NCI-H1105 (cell line): ENCODE data around the gene KCNT1.

Experiments used
- DNase-seq: peaks from one replicate; lab custom pipeline; 2025; lab: John Stamatoyannopoulos, UW

The KCNT1 gene

DNA sequence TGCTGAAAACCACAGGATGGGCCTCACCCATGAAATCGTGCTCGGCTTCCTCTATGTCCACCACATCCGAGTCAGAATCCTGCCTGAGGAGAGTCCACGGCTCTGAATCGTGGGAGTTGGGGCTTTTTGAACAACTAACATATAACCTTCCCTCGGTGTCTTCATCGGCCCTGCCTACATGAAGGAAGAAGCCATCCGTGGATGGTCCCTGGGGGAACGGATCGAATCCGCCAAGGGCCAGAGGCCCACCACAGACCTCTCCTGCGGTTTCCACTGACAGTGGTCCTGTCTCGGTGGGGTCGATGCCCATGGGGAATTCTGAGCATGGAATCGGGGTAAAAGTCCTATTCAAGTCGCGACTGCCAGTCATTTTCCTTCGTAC, 120.4 kb downstream of the KCNT1 start:
- DNase-seq, result no peak

DNA sequence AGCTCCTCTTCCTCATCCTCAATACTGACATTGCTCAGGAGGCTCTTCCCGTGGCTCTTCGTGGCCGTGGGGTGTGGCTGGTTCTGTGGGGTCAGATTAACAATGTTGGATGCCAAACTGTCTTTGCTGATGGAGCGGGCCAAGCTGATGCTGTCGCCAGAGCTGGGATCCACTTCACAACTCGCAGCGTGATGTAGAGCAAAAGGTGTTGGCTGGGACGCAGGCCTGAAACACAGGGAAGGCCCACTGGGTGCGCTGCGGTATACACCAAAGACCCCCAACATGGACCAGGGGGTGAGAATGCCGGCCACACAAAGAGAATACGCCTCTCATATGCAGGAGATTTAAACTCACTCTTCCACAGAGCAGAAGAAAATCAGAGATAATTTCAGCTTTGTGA, 121.1 kb downstream of the KCNT1 start:
- no peak for DNase-seq

DNA sequence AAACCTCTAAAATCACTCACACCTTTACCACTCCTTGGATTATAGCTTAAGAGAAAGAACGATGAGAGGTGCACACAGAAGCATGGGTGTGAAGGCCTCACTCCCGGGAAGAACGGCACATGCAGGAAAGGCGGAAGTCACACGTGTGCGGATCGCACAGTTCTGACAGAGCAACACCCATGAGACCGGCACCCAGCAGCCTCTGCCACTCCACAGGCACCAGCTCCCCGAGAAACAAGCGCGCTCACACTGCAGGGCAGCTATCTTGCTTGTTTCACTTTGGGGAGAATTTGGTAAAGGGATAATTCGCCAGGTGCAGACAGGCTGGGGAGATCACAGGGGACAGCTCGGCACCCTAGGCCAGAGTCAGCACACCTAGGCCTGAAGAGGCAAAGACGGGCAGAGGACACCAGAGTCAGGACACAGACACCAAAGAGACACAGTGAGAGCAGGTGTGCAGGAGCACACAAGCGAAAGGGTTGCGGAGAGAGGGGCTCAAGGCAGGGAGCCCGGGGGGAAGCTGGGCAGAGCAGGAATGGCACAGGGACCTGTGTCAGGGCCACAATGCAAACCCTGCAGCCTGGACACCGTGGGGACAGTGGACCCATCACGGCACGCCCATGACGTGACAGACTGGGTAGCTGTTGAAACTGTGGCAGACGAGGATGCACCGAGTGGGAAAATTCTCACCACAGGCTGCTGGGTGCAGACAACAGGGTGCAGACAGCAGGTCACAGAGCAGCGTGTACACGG, 123.6 kb downstream of the KCNT1 start:
- DNase-seq, result no peak

DNA sequence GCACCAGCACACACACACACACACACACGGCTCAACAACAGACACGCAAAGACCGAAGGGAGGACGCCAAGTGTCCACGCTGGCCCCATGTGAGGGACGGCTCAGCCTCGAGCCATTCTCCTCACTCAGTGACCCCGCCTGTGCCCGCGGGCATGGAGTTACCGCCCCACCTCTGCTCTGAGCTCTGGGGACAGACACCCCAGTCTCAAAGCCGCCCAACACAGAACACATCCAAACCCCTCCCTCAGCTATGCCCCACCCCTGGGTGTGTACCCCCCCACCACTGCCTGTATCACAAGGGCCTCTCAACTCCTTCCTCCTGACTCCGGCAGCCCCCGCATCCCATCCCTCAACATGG, 124.2 kb downstream of the KCNT1 start:
- no peak for DNase-seq

DNA sequence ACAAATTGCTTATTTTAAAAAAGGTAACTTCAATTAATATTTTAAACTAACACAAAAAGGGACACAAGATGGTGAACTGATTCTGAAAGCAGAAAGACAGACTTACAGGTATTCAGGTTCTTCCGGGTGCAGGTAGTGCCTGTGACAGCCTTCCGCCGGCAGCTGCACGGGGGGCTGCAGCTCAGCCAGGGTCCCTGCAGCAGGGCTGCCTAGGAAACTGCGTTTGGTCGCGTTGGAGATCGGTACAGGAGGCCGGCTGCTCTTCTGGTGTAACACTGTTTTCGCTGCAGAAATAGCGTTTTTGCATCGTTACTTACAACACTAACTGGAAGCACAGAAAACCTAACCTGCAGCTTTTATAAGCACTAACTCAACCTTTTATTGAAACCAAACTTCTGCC, 125.3 kb downstream of the KCNT1 start:
- no peak for DNase-seq

DNA sequence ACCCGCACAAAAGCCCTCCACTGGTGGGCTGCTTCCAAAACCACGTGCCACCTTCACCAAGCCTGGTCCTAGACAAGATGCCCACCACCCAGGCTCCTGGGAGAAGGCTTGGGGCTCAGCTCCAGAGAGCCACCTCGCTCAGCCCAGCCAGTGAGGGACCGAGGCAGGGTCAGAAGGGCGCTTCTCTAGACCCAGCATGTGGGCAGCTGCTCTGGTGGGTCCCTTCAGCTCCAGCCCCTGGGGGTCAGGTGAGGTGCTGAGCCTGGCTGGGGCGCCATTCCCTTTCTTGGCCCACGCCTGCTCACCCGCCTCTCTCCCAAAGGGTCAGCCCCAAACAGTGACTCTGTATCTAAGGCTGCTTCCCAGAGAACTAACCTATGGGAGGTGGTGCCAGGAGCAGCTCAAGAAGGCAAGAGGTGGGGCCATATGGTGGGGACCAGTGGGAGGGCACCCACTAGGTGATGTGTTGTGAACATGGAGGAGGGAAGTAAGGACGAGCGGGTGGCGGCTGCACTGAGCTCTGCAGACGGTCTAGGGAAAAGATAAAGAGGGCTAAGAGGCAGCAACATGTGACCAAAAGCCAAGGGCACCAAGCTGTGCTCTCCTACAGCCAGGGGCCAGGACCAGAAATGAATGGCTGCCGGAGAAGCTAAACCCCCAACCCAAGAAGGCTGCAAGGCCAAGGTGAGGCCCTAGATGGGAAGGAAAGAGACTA, 126.0 kb downstream of the KCNT1 start:
- DNase-seq, result no peak

DNA sequence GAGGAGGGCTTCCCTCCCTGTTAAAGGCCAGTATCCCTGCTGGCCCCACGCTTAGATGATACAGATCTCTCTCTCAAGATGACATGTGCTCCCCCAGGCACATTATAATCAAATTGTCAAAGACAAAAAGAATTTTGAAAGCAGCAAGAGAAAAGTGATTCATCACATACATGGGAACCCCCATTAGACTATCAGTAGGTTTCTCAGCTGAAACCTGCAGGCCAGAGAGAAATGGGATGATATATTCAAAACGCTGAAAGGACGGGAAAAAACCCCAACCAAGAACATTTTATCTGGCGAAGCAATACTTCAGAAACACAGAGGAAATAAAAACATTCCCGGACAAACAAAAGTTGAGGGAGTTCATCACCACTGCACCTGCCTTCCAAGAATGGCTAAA, 126.7 kb downstream of the KCNT1 start:
- DNase-seq, result no peak

DNA sequence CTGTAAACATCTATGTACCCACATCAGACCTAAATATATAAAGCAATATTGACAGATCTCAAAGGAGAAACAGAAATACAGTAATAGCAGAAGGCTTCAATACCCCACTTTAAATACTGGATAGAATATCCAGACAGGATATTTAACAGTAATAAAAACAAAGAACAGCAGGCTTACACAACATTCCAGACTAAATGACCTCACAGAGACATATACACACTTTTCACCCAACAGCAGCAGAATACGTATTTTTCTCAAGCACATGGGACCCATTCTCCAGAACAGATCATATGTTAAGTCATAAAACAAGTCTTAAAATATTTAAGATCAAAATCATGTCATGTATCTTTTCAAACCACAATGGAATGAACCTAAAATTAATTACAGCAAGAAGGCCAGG, 128.5 kb downstream of the KCNT1 start:
- DNase-seq, result no peak

DNA sequence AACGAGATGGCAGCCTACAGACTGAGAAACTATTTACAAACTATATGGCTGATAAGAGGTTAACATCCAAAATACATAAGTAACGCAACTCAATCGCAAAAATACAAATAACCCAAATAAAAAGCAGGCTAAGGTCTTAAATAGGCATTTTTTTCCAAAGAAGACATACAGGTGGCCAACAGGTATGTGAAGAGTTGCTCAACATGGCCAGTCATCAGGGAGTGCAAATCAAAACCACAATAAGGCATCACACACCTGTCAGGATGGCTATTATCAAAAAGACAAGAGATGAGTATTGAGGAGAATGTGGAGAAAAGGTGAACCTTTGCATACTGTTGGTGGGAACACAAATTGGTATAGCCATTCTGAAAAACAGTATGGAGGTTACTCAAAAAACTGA, 131.9 kb downstream of the KCNT1 start:
- DNase-seq, result no peak

DNA sequence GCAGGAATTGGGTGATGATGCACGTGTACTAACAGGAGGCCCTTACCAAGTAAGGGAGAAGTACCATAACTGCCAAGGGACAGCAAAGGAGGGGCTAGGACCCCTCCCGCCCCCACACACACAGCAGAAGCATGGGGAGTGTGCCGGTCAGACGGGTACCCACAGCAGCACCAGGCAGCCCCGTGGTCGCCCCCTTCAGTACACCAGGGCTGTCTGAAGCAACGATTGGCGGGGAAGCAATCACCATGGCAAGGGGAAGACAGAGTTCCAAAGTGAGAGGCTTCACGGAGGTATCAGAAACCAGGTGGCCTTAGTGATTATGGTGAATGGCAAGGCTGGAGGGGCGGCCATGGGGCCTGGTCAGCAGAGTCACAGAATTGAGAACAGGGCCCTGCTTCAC, 133.1 kb downstream of the KCNT1 start:
- no peak for DNase-seq

DNA sequence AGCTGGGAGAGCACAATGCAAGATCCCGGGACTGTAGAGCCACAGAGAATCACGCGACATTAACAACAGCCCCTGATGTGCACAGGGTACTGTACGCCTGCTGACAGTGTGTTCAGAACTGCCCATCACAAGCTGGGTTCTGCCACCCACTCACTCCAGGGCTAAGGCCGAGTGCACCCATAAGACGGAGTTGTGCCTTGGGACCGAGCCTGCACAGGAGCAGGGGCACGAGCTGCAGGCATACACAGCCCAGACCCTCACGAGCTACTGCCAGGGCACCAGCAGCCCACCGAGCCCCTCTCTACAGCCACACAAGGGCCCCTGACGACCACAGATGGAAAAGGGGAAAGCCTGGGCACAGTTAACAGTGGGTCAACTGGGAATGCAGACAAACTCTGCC, 137.5 kb downstream of the KCNT1 start:
- DNase-seq, result no peak

DNA sequence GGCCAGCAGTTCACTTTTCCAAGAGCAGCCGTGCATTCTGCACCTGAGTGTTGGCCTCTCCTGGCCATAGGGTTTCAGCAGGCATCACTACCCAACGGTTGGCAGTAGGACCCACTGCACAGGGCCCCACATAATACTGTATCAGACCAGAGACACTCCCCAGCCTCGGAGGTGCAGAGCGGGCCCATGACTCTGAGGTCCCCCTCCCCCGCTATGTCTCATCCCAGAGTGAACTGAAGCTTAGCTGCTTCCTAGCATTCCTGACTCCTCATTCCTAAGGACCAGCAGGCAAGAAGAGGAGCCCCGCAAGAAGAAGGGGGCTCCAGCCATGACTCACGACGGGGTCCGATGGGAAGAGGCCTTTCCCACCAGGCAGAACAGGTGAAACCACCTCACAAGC, 138.1 kb downstream of the KCNT1 start:
- DNase-seq, result no peak

DNA sequence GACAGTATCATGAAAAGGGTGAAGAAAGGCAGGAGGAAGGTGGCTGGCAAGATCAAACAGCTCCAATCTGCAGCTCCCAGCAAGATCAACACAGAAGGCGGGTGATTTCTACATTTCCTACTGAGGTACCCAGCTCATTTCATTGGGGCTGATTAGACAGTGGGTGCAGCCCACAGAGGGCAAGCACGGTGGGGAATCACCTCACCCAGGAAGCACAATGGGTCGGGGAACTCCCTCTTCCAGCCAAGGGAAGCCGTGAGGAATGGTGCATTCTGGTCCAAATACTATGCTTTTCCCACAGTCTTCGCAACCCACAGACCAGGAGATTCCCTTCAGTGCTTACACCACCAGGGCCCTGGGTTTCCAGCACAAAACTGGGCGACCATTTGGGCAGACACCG, 138.6 kb downstream of the KCNT1 start:
- no peak for DNase-seq
